BJ (cell line): ENCODE results near the gene CYP2A6. TPM values are rescaled to one million over a fixed set of nuclear protein-coding genes. Genes with fewer than 3 reads are reported as not detected.
"Not testable (repeated sequence)": the region's sequence is repeated elsewhere in the genome, so short reads cannot be mapped to it uniquely, and the experiment has no call there.

Source experiments
- CTCF ChIA-PET: fragments of 350-600 bp; formaldehyde crosslinking; extraction: SDS; loops from one replicate; lab custom pipeline; 2021; ENCODE audit warnings: antibody characterized with exemption, inconsistent platforms; lab: Yijun Ruan, JAX
- POLR2A ChIA-PET: fragments of 300-600 bp; sonication (Branson Sonifier 250); formaldehyde crosslinking; extraction: SDS; loops from one replicate; lab custom pipeline; 2021; ENCODE audit warnings: antibody characterized with exemption; lab: Charles Lee
- DNase-seq: peaks from one replicate; pipeline ENCODE4 v3.0.0-alpha.2; 2011; ENCODE audit warnings: low read depth
- H3K27me3 ChIP-seq: 2 replicates; pipeline ENCODE4 v1.6.0; 2011; ENCODE audit warnings: low read length; ENCODE audit not compliant: control insufficient read depth, insufficient read depth
- H3K36me3 ChIP-seq: 2 replicates; pipeline ENCODE4 v1.5.1; 2011; ENCODE audit warnings: low read length; ENCODE audit not compliant: control insufficient read depth, insufficient read depth
- H3K4me3 ChIP-seq: 2 replicates; pipeline ENCODE4 v1.5.1; 2011; ENCODE audit warnings: low read depth, mild to moderate bottlenecking, control low read depth, low read length
- polyA plus RNA-seq: library from polyadenylated mRNA; depleted of rRNA; stranded (reverse); fragments of >200 nt; gene quantifications from 2 replicates; pipeline ENCODE4 v1.2.3, GENCODE V29; 2011
- TF ChIP-seq, protein P1 (sequence below): IDR thresholded peaks from 2 replicates; pipeline ENCODE4 v1.5.1; 2011; ENCODE audit warnings: low read depth, mild to moderate bottlenecking, control low read depth, inconsistent platforms, low read length, moderate library complexity; ENCODE audit not compliant: insufficient read depth

CYP2A6 gene
- polyA plus RNA-seq, 1 experiment, result not detected

DNA sequence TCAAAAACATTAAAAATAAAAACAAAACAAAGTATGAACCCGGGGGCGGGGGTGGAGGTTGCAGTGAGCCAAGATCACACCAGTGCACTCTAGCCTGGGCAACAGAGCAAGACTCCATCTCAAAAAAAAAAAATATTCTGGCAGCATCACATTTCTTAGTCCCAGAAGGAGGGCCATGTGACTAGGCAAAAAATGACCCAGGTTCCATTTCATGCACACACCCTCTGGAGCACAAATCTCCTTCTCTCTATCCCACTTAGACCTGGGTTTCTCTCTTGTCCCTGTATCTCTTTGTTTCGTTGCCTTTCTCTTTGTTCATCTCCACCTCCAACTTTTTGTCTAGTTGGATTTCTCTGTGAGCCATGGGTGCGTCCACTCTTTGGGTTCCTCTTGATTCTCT is 37.9 kb upstream of the CYP2A6 start:
- ChIA-PET CTCF (interaction anchor here (0.6 kb wide), 1 partner anchor 89 kb away, joined by 4 read pairs; no protein-coding TSS in a partner anchor), POLR2A (no interaction called here)
- Histone ChIP-seq H3K36me3 (no peaks in the 10 kb centered on the region), H3K27me3 (no peaks in the 10 kb centered on the region), H3K4me3 (no peak overlapping the region)
- TF ChIP-seq, protein P1, sequence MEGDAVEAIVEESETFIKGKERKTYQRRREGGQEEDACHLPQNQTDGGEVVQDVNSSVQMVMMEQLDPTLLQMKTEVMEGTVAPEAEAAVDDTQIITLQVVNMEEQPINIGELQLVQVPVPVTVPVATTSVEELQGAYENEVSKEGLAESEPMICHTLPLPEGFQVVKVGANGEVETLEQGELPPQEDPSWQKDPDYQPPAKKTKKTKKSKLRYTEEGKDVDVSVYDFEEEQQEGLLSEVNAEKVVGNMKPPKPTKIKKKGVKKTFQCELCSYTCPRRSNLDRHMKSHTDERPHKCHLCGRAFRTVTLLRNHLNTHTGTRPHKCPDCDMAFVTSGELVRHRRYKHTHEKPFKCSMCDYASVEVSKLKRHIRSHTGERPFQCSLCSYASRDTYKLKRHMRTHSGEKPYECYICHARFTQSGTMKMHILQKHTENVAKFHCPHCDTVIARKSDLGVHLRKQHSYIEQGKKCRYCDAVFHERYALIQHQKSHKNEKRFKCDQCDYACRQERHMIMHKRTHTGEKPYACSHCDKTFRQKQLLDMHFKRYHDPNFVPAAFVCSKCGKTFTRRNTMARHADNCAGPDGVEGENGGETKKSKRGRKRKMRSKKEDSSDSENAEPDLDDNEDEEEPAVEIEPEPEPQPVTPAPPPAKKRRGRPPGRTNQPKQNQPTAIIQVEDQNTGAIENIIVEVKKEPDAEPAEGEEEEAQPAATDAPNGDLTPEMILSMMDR, result no peak
- no peak for DNase-seq

DNA sequence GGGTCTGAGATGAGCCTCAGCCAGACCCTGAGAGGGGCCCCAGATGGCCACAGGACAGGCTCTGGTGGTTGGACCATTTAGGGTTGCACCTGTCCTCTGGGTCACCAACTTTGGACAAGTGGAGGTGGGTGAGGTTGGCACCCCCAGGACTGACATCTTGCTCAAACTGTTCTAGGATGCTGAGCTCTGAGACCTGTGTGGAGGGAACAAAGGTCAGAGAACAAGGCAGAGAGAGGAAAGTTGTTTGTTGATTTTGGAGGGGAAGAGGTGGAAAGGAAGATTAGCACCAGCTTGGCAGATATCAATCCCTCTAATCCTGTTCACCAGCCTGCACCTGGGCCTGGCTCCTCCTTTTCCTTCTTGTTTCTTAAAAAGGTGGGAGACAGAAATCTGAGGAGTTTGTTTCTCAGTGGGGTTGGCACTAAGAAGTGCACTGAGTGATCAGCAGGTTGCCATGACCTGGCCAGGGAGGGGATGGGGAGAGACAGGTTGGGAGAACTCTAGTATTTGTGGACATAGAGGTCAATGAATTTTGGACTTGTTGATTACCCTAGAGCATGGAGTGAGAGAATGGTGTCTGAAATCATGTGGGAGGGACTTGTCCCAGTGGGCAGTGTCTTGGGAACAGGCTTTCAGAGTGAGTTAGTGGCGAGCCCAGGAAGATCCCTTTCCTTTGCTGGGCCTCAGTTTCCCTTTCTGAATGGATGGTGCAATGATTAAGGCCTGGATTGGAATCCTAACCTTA is 34.1 kb upstream of the CYP2A6 start:
- H3K36me3 ChIP-seq, H3K4me3 ChIP-seq, DNase-seq, POLR2A ChIA-PET, CTCF ChIA-PET, H3K27me3 ChIP-seq: not testable (repeated sequence)

- CTCF ChIA-PET, DNase-seq, POLR2A ChIA-PET, H3K36me3 ChIP-seq, H3K4me3 ChIP-seq, H3K27me3 ChIP-seq: not testable (repeated sequence)
Measured at GRCh38 chr19:40882062-40882461, 31.8 kb upstream of the CYP2A6 start, which contains the start of gene CYP2A7. TSS of gene CYP2A7 (minus strand) at chr19:40882231. CDS start at chr19:40882210, 21 bp downstream.

GRCh38 chr19:40879349-40879748 is 29.1 kb upstream of the CYP2A6 start:
- POLR2A ChIA-PET, H3K27me3 ChIP-seq, H3K4me3 ChIP-seq, DNase-seq, H3K36me3 ChIP-seq: not testable (repeated sequence)
- CTCF ChIA-PET, result interaction anchor here (0.9 kb wide), 1 partner anchor 8 kb away, joined by 3 read pairs; no protein-coding TSS in a partner anchor

DNA sequence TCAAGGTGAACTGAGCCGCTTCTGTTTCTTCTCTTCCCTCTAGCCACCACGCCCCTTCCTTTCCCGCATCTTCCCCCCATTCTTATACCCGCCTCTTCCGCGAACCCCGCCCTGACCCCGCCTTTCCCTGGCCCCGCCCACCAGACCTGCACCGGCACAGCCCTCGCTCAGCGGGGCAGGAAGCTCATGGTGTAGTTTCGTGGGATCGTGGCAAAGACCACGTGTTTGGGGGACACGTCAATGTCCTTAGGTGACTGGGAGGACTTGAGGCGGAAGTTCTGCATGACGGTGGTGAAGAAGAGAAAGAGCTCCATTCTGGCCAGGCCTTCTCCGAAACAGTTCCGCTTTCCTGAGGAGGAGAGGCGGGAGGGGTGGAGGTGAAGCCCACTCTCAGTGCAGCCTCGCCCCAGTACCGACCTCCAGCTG is 25.3 kb upstream of the CYP2A6 start:
- H3K27me3 ChIP-seq, CTCF ChIA-PET, H3K4me3 ChIP-seq, H3K36me3 ChIP-seq, DNase-seq: not testable (repeated sequence)
- POLR2A ChIA-PET, result interaction anchor here (0.7 kb wide), 1 partner anchor 44 kb away, joined by 3 read pairs; no protein-coding TSS in a partner anchor

DNA sequence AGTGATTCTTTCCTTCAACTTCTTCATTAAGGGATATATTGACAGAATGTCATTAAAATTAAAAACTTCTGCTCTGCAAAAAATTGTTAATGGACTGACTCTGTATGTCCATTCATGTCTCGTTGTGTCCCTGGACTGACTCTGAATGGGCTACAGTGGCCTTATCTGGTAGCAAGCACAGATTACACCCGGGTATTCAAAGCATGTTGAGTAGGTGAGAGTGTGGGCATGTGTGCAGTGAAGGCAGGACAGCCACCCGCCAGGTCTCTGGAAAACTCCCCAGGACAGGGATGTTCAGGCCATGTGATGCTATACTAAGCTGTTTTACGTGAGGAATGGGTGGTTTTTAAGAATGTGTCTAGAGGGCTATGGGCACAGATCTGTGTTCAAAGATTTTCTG is 24.6 kb upstream of the CYP2A6 start:
- H3K4me3 ChIP-seq, H3K36me3 ChIP-seq, CTCF ChIA-PET, DNase-seq, H3K27me3 ChIP-seq, POLR2A ChIA-PET: not testable (repeated sequence)

GRCh38 chr19:40873873-40874272 is 23.6 kb upstream of the CYP2A6 start:
- CTCF ChIA-PET, H3K36me3 ChIP-seq, H3K4me3 ChIP-seq, H3K27me3 ChIP-seq, DNase-seq, POLR2A ChIA-PET: not testable (repeated sequence)

- Histone ChIP-seq H3K27me3 (no peaks in the 10 kb centered on the region), H3K36me3 (no peaks in the 10 kb centered on the region), H3K4me3 (no peak overlapping the region)
- DNase-seq, result no peak
- CTCF ChIA-PET, result no interaction called here
- POLR2A ChIA-PET, result no interaction called here
- TF ChIP-seq, protein P1, result no peak
Measured at GRCh38 chr19:40872209-40872608, 22.0 kb upstream of the CYP2A6 start.
